ENCODE measurements around the gene GPRIN1. TPM values are rescaled to one million over a fixed set of nuclear protein-coding genes. Genes with fewer than 3 reads are reported as not detected.

The GPRIN1 gene
- total and polyA plus RNA-seq, 2 donors (not counting 1 experiment from before 2014, with no cell fraction given), result 0.72 to 2.1 TPM

GRCh38 chr5:176624142-176624541, 14.2 kb upstream of the GPRIN1 start:
- WGBS (ENCODE audit: insufficient coverage), result 66% methylated on average over 3 of the region's 4 CpGs
- peaks cover 0 to 54% (median 33%) of the 10 kb centered on the region in 4 experiments for H3K27me3 ChIP-seq (replicated peaks in 1 of 4; ENCODE audit: control extremely low read depth in 1 of 4, control insufficient read depth in 3 of 4, insufficient read depth in 4 of 4, low read length in 3 of 4)

More at GRCh38 chr5:176624142-176624541, 14.2 kb upstream of the GPRIN1 start:
- no peak overlapping the region for H3K4me3 Mint-ChIP-seq
- DNase-seq, result no peak
- Histone ChIP-seq H3K36me3 (replicated peaks in 1 of 2; ENCODE audit: control extremely low read depth in 1 of 2, control insufficient read depth in 1 of 2, extremely low read depth in 1 of 2, insufficient read depth in 2 of 2, low read length in 1 of 2) (no peaks in the 10 kb centered on the region), H3K4me2 (replicated peaks; ENCODE audit: low read depth, low read length, poor library complexity, severe bottlenecking) (no peak overlapping the region), H3K9me3 (ENCODE audit: control extremely low read depth in 1 of 3, control insufficient read depth in 2 of 3, insufficient read depth in 1 of 3, low read length in 2 of 3) (peaks cover 0 to 24% (median 0%) of the 10 kb centered on the region in 3 donors), H3K4me3 (ENCODE audit: control extremely low read depth in 1 of 5, extremely low read depth in 1 of 5, insufficient read depth in 1 of 5, low read depth in 2 of 5, low read length in 4 of 5) (no peak overlapping the region), H3K9ac (ENCODE audit: low read length) (no peak overlapping the region), H3K27ac (ENCODE audit: low read length in 2 of 2) (no peak overlapping the region), H3K79me2 (ENCODE audit: control insufficient read depth, insufficient read depth, low read length) (no peaks in the 10 kb centered on the region), H3K4me1 (ENCODE audit: control insufficient read depth in 2 of 2, insufficient read depth in 2 of 2, low read length in 2 of 2) (peaks cover 33 to 35% of the 10 kb centered on the region in 2 donors), H4K20me1 (ENCODE audit: control insufficient read depth, insufficient read depth, low read length, poor library complexity, severe bottlenecking) (no peaks in the 10 kb centered on the region), H2AFZ (ENCODE audit: insufficient read depth, low read depth, low read length, poor library complexity, severe bottlenecking) (no peak overlapping the region)
- TF ChIP-seq EZH2 (IDR thresholded peaks at IDR 0.05; ENCODE audit: borderline replicate concordance, insufficient read depth, low read depth, low read length, poor library complexity, severe bottlenecking) (no peak), CTCF (IDR thresholded peaks at IDR 0.05) (no peak)
- no peak overlapping the region for H3K27ac Mint-ChIP-seq
- H3K27me3 Mint-ChIP-seq, result peaks cover 50% of the 10 kb centered on the region
- no peak for ATAC-seq (ENCODE audit: low read depth)
- no peaks in the 10 kb centered on the region for H3K9me3 Mint-ChIP-seq (ENCODE audit: insufficient read depth)
- H3K4me1 Mint-ChIP-seq, result peaks cover 34% of the 10 kb centered on the region
- CTCF ChIA-PET, result no interaction called here
- intact Hi-C loops (cut with micrococcal nuclease), result no loop called here
- POLR2A ChIA-PET, result no interaction called here

Data from B cell (primary cell).